GM19043 (cell line): ENCODE data around the gene ZNF670.
"Not testable (repeated sequence)": the region's sequence is repeated elsewhere in the genome, so short reads cannot be mapped to it uniquely, and the experiment has no call there.

Source experiments
- ATAC-seq: cut with Tn5 transposase; IDR thresholded peaks from one replicate; pipeline ENCODE4 v1.9.1; 2021; ENCODE audit warnings: low read depth; ENCODE audit not compliant: unreplicated experiment

ZNF670 gene

DNA sequence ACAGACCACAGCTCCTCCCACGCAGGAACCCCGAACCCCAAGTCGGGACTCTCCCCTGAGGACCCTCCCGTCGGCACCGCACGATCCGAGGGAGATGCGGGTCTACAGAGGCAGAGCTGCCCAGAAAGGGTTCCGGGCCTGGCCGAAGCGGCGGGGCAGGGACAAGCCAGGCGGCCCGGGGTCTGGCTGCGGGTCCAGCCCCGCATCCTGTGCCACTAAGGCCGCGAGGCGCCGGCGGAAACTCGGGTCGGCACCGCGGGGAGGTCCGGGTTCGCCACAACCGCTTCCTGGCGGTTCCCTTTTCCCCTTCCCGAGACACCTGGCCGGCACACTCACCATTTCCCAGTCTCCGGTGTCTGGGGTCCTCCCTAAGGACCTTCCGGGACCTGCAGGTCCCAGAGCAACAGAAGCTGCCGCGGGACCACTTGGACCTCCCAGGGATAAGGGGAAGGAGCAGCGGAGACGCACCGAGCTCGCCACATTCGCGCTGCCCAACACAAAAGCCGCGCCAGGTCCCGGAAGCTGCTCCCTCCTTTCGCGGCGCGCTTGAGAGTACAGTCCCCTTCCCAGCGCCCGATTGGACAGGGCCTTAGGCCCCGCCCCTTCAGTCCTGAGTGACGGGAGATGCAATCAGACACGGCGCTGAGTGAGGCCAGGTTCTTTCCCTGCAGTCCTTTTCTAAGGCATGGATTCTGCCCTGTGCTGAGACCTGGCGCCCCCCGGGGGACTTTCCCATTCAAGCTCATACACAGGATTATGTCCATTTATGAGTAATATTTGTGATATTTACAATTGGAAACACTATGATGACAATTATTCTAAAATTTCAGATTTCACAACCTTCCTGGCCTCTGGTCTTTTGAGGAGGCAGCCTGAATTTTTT lies at the start of gene ZNF670:
Gene ZNF670, minus strand, starts transcription at position 554 of the 883 bp plus-strand sequence. Its CDS starts 215 bp downstream, at position 339.
- ATAC-seq, result peak; percentile 99

DNA sequence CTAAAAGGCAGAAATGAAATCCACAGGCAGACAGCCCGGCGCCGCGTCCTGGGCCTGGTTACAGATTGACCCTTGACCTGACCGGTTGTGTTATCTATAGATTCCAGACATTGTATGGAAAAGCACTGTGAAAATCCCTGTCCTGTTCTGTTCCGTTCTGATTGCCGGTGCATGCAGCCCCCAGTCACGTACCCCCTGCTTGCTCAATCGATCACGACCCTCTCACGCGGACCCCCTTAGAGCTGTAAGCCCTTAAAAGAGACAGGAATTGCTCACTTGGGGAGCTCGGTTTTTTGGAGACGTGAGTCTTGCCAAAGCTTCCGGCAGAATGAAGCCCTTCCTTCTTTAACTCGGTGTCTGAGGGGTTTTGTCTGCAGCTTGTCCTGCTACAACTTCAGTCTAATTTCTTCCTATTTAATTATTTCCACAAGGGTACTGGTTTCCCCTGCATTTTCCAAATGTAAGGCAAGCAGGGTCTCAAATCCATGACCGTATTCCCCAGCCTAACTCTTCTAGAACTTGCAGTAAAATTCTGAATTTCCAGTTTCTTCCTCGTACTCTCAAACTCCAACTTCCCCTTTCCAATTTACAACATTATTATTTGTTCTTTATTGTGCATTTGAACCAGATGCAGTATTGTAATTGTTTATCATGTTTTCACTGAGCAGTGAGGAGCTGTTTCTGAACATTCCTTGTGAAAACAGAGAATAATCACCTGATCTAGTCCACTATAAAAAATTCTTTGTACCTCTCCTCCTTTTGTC lies 49.1 kb upstream of the ZNF670 start:
- ATAC-seq, result not testable (repeated sequence)

DNA sequence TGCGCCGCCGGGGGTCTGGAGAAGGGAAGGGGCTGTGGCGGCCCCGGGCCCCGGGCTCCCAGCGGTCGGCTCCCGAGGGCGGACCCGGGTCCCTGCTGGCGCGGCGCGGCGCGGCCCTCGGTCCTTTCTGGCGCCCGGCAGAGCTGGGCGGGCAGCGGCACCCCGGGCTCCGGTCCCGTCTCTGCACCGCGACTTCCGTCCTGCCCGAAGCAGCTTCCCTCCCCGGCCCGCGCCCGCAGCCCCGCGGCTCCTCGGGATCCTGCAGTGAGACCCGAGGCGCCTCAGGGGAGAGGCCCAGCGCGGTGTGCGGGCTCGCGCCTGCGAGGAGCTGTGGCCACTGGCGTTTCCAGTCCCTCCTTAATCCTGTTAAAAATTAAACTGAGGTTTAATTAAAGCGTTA lies 48.0 kb upstream of the ZNF670 start:
- peak; percentile 43 for ATAC-seq

DNA sequence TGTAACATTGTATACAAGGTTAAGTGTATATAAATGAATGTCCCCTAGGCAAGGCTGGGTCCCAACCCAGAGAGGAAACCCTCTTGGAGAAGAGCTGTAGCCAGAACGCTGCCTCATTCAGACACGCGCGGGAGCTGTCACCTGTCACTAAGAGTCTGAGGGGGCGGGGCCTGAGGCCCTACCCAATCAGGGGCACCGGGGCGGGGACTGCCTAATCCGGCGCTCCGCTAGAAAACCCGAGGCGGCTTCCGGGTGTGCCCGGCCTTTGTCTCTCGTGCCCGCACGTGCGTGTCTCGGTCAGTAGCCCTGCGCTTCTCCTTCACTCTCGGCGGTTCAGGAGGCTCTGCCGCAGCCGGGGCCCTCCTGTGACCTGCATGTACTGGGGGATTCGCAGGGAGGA lies 47.6 kb upstream of the ZNF670 start:
- peak; percentile 99 for ATAC-seq

DNA sequence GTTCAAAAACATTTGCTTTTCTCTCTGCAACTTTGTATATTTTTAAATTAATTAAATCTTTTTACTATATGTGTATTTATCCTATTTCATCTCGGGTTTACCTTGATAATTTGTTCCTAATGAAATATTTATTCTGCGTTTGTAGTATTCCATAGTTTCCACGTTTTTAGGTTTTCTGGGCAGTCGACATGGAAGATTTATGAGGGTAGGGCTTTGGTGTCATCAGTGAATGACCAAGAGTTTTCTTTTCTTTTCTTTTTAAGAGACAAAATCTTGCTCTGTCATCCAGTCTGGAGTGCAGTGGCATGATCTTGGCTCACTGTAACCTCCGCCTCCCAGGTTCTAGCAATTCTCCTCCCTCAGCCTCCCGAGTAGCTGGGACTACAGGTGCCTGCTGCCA lies 42.8 kb upstream of the ZNF670 start:
- no peak for ATAC-seq

DNA sequence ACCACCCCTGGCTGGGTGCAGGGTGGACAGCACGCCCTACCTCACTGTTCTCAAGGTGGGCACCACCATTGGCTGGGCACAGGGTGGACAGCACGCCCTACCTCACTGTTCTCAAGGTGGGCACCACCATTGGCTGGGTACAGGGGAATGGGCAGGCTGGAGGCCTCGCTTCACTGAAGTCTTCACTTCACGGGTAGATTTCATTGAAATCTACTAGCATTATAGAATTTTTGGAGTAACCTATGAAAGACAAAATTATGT lies 41.7 kb upstream of the ZNF670 start:
- not testable (repeated sequence) for ATAC-seq

DNA sequence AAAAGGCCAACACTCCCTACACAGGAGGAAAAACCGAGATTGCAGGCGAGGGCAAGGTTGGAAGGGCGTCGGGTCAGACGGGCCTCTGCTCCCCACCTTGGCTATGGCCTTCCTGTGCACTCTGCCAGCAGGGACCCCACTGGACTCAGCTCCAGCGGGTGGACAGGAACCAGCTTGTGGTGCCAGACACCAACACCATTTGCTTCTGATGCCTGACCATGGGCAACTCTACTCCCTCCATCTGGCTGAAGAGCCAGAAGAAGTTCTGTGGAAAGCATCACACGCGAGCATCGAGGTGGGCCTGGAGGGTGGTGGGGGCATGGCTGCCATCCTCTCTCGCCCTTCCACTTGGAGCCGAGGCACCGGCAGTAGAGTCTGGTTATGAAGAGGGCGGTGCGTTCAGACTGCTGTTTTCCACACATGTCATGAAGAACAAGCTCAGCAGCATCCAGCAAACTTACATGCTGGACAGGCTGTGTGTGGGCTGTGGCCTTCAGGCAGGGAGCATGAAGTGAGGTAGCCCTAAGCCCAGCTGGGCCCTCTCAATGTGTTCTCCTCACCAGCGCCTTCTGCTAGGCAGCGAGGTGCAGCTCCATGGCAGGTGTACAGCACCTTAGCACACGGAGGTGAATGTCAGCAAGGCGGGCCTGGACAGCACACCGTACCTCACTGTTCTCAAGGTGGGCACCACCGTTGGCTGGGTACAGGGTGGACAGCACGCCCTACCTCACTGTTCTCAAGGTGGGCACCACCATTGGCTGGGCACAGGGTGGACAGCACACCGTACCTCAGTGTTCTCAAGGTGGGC lies 41.2 kb upstream of the ZNF670 start:
- no peak for ATAC-seq

DNA sequence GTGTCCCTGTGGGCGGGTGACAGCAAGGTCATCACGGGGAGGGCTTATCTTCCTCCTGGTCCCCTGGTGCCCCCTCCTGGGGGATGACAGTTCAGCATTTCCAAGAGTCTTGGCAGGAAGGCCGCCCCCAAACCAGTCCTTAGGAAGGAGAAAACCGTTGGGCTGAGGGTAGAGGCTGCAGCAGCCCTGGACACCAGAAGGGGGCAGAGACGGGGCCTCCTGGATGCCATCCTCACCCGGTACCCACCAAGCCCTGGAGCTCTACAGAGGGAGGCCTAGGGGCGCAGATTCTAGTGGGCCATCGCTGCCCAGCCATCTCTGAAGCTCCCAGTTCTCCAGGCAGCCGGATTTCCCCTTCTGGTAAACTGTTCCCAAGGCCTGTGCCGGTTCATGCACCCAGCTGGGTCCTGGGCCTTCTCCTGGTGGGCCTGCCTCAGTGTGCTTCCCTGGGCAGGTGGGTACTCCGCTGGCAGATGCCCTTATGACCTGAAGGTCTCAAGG lies 40.4 kb upstream of the ZNF670 start:
- ATAC-seq, result no peak

DNA sequence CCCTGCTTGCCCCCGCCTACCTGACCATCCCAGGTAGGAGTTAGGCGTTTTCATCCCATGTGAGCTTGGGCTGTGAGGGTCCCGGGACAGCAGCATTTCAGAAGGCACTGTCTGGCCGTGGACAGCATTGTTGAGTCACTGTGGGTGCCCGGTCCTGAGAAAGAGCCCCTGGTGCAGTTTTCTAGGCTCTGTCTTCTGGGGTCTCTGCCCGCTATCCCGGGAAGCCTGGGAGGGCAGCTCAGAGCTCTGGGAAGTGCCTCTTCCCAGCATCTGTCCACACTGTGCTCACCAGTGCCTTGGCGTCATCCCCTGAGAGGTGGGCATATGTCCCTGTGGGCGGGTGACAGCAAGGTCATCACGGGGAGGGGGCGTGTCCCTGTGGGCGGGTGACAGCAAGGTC lies 36.9 kb upstream of the ZNF670 start:
- no peak for ATAC-seq

DNA sequence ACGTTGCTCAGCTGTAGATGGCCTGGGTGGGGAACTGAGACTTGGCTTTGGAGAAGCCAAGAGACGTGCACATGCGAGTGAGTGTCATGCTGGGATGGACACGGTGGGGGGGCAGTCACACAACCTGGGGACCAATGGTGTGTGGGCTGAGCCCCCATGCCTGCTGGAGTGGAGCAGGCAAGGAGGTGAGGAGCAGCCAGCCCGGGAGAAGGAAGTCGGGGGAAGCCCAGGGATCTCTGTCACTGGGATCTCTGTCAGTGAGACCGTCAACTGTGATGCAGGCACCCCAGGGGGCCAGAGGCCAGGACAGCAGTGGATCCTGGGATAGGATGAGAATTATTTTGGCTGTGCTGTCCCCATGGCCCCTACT lies 36.5 kb upstream of the ZNF670 start:
- no peak for ATAC-seq

DNA sequence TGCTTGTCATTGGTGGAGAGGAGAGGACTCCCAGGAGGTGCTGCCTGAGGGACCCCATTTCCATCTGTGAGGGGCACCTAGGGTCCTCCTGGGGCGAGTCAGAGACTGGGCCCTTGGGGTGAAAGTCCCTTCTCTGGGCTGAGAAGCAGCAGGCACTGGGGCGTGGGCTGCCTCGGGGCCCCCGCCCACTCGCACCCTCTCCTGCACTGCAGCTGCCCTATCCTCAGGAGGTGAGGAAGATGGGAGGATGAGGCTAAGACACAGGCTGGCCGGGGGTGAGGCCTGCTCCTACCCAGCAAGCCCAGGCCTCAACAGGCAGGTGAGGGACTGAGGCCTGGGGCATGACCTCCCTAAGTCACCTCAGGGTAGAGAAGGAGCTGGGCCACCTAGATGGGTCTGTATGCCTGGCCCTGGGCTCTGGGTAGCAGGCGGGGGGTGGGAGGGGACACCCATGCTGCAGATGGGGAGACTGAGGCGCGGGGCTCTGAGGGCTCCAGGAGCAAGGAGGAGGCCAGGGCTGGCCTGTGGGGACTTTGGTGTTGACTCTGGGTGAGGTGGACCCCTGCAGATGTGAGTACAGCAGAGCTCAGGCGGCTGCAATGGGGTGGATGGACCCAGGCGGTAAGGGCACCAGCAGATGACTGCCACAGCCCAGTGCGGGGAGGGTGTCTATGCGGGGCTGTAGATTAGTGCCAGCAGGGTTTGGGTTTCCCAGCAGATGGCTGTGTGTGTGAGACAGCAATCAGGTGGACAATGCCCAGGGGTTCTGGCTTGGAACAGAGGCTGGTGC lies 35.9 kb upstream of the ZNF670 start:
- ATAC-seq, result no peak

DNA sequence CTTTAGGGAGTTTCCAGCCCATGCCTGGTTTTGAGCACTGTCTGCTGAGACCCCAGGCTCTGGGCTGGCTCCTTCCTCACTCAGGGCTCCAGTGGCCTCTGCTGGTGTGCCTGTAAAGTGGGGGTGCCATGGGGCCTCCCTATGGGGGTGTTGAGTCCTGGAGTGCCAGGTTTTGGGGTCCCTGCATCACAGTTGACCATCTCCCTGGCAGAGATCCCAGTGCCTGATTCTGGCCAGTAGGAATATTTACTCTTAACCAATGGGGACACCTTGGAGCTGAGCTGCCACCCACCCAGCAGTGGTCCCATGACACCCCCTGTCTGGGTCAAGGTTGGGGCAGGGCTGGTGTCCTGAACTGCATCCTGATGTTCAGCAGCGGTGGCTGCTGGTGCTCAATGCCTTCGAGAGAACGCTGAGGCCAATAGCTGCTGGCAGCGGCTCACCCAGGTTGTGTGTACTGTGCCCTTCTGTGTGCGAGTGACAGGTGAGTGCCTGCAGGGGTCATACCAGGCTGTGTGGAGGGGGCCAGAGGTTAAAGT lies 35.2 kb upstream of the ZNF670 start:
- no peak for ATAC-seq

DNA sequence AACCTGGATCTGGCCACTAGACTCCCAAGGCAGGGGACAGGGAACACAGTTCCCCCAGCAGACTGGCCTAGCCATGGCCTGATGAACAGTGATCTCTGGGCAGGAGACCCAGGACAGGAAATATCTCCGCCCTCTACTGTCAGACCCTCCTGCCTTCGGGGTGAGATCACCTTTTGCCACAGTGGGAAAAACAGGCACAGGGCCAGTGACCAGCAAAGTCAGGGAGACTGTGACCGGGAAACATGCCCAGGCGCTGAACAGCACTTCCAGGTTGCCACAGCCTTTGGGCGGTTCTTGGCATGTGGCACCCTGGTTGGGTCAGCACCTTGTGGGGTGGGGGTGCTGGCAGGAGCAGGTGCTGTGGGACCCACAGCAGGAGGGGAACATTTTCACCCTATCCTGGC lies 34.5 kb upstream of the ZNF670 start:
- ATAC-seq, result no peak

DNA sequence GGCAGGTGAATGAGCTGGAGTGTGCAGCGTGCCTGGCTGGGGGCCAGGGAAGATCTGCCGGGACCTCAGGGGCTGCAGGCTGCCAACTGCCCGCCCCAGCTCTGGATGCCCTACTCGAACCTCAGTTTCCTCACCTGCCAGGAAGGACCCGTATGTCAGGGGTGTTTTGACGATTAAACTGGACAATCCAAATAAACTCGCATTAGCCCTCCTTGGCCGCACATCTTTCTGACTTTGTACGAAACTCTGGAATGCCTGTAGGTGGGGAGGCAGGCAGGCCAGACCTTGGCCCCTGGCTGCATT lies 33.8 kb upstream of the ZNF670 start:
- no peak for ATAC-seq

DNA sequence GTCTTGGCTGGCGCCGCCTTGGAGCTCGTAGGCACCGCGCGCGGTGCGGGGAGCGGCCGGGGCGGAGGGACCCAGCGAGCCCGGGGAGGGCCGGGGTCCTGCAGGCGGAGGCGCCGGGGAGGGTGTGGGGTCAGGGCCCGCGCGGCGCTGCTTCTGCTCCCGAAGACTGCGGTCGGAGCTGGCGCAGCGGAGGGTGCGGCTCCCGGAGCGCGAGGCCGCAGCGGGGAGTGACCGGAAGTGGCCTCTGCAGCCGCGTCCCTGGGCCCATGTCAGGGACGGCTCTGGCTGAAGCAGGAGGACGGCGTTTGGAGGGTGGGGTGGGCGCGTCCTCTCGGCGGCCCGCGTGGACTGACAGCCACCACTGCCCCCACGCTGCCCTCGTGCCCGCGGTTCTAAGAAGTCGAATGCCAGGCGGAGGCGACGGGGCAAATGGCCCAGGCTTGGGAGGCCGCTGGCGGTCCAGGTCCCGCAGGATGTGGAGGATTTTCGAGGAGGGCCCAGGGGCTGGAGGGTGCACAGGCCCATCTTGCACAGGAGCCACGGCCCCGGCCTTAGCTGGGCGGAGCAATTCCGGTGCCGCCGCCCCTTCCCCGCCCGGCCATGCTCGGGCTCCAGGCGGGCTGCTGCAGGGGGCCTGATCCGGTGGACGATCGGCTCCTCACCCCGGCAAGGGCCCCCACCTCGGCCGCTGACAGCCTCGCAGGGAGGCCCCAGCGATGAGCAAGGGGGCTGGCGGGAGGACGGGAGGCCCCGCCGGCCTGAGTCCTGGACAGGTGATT lies 33.3 kb upstream of the ZNF670 start:
- no peak for ATAC-seq

DNA sequence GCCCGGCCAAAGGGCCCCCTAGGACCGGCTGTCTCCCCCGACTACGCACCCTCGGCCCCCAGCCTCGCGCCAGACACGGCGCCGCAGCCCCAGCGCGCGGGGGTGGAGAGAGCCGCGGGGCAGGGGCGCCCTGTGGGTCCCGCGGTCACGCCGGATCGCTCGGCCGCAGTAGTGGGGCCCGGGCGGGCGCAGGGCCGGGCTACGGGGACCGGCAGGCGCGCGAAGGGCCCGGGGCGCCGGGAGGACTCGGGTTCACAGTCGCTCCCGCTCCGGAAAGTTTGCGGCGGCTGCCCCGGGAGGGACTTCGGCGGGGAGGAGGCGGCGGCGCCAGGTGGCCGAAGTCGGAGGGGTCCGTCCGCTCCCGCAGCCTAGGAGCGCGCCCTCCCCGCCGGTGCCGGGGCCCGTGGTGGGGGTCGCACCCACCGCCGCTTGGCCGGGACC lies 32.7 kb upstream of the ZNF670 start:
- ATAC-seq, result no peak

DNA sequence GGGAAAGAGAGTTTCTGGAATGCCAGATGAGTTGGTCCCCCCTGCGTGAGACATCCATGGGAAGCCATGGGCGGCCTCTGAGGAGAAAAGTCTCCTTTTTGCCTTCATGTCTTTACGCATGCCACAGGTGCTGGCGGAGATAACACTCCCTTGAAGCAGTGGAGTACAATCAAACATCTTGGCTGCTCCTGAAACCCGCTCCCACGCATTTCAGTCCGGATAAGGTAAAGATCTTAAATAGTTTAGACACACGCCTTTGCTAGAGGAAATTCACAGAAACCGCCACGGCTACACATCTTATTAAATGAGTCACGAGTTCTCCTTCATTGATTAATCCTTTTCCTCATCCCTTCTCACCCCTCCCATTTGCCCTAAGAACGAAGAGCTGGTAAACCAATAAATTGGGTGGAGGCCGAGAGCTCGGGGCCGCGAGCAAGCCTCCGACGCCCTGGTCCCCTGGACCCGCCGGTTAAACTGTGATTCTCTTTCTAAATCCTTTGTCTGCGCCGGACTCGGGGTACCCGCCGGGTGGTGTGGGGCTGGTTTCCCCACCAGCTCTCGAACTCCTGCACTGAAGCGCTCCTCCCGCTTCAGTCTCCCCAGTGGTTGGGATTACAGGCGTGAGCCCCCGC lies 32.1 kb upstream of the ZNF670 start:
- no peak for ATAC-seq

DNA sequence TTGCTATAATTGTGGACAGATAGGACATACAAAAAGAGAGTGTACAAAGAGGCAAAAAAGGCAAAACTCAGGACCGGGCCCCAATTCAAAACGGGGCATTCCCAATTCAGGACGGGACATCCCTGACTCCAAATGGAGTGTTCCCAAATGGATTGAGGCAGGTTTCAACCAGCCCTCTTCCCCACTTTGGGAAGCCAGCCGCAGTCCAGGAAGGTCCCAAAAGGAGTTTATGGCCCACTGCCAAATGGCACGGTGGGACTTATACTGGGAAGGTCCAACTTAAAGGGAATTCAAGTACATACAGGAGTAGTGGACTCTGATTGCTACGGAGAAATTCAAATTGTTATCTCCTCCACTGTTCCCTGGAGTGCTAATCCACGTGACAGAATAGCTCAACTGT lies 29.1 kb upstream of the ZNF670 start:
- no peak for ATAC-seq

DNA sequence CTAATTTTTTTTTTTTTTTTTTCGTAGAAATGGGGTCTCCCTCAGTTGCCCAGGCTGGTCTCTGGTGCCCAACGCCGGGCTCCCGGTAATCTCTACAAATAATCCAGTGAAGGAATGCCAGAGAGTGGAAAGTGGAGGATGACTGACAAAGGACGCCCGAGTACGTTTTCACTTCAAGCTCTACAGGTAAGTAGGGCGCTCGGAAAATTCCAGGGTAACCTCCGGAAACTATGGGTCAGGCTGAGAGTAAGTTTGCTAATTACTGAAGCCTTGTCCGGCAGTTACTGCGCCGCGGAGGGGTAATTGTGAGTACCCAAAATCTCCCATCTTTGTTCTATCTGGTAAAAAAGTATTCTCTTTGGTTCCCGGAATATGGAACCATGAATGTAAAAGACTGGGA lies 27.4 kb upstream of the ZNF670 start:
- no peak for ATAC-seq
